GM11168 (cell line): ENCODE data around the gene MEDAG.

ENCODE experiments used
- in situ Hi-C: fragments of 300-500 bp; cut with MboI; formaldehyde crosslinking; loops from one replicate; pipeline ENCODE4 v1.12.0; 2022; ENCODE audit warnings: low sequenced_read_pairs; ENCODE audit not compliant: unreplicated experiment

MEDAG gene

GRCh38 chr13:30905932-30906383 is at the start of gene MEDAG:
MEDAG (plus strand) TSS chr13:30906271; CDS start chr13:30906516, 245 bp downstream.
- in situ Hi-C loops, result no loop called here

GRCh38 chr13:30857018-30857417 is 49.1 kb upstream of the MEDAG start:
- in situ Hi-C loops, result no loop called here

GRCh38 chr13:30857636-30858035 is 48.4 kb upstream of the MEDAG start:
- in situ Hi-C loops, result no loop called here

GRCh38 chr13:30859326-30859725 is 46.7 kb upstream of the MEDAG start:
- in situ Hi-C loops, result no loop called here

- in situ Hi-C loops, result no loop called here
Observed at GRCh38 chr13:30861163-30861562, 44.9 kb upstream of the MEDAG start.

GRCh38 chr13:30861836-30862467 is 44.1 kb upstream of the MEDAG start:
- in situ Hi-C loops, result no loop called here

GRCh38 chr13:30862707-30863106 is 43.4 kb upstream of the MEDAG start:
- in situ Hi-C loops, result no loop called here

- in situ Hi-C loops, result no loop called here
Observed at GRCh38 chr13:30863231-30863630, 42.8 kb upstream of the MEDAG start.

- in situ Hi-C loops, result no loop called here
Observed at GRCh38 chr13:30863796-30864195, 42.3 kb upstream of the MEDAG start.

- in situ Hi-C loops, result no loop called here
Observed at GRCh38 chr13:30864433-30865122, 41.5 kb upstream of the MEDAG start.

- in situ Hi-C loops, result no loop called here
Observed at GRCh38 chr13:30865123-30866049, 40.7 kb upstream of the MEDAG start.

- in situ Hi-C loops, result no loop called here
Observed at GRCh38 chr13:30866677-30867076, 39.4 kb upstream of the MEDAG start.

- in situ Hi-C loops, result no loop called here
Observed at GRCh38 chr13:30867089-30867669, 38.9 kb upstream of the MEDAG start.

GRCh38 chr13:30868799-30869470 is 37.1 kb upstream of the MEDAG start:
- in situ Hi-C loops, result no loop called here

GRCh38 chr13:30869491-30869890 is 36.6 kb upstream of the MEDAG start:
- in situ Hi-C loops, result no loop called here

GRCh38 chr13:30870049-30870884 is 35.8 kb upstream of the MEDAG start:
- in situ Hi-C loops, result no loop called here

- in situ Hi-C loops, result no loop called here
Observed at GRCh38 chr13:30870916-30871587, 35.0 kb upstream of the MEDAG start.

- in situ Hi-C loops, result no loop called here
Observed at GRCh38 chr13:30871588-30872275, 34.3 kb upstream of the MEDAG start.
